Kasumi-1 (cell line): ENCODE results near the gene OR51B2.
"Not testable (repeated sequence)": the region's sequence is repeated elsewhere in the genome, so short reads cannot be mapped to it uniquely, and the experiment has no call there.

ENCODE experiments used
- DNase-seq, 2 experiments: peaks; one replicate each; lab custom pipeline; 2025; lab: John Stamatoyannopoulos, UW

The OR51B2 gene, protein sequence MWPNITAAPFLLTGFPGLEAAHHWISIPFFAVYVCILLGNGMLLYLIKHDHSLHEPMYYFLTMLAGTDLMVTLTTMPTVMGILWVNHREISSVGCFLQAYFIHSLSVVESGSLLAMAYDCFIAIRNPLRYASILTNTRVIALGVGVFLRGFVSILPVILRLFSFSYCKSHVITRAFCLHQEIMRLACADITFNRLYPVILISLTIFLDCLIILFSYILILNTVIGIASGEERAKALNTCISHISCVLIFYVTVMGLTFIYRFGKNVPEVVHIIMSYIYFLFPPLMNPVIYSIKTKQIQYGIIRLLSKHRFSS

DNA sequence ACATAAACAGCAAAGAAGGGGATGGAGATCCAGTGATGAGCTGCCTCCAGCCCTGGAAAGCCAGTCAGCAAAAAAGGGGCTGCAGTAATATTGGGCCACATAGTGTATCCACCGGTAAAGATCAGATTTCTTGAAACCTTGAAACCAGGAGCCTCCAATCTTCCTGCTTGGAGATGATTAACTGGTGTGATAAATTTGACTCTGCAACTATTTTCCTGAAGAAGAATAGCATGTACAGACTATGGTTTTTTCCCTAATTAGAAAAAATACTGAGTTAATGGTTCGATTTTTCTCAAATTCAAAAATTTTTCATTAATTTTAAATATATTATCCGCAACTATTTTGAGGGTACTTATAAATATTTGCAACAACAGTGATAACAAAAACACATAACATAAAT lies at the start of gene OR51B2:
OR51B2 (minus strand) TSS at position 101 of the 400 bp plus-strand sequence; CDS start at position 101, 0 bp downstream.
- no peak for DNase-seq

DNA sequence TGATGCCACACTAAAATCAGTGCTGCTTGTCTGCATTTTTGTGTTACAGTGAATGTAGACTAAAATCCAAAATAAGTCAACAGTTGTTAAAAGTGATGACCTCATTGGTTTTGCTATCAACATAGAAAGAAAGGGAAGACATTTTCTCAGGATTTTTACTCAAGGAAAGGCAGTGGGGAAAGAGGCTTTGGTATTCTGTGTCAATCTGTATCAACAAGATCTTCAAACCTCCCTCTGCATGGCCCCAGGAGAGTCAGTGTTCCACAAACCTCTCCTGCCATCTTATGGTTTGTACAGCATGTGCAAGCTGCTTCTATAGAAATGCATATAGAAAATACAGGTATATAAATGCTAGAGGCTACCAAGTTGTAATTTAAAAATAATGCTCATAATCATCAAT lies 45.7 kb upstream of the OR51B2 start:
- DNase-seq = no peak

DNA sequence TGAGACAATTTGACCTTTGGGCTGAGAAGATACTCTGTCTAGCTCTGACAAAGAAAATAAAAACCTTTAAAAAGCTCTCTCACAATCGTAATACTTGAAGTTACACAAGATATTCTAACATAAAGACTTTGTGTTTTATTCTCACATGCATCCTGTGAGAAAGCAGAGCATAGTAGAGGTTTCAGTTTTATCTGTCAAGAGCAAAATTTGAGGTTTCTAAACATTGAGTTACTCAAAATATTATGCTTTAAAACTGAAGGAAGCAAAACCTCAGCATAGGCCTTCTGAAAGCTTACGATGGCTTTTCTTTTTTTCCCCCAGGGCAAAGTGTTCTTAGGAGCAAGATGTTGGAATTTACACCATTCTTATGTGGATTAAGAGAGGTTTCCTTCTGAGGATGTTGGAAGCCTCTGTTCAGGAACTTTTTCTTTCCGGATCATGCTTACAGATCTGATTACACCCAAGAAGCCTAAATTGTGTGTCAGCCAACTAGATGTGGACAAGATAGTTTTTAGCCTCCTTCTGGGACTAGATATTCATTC lies 44.5 kb upstream of the OR51B2 start:
- no peak for DNase-seq

DNA sequence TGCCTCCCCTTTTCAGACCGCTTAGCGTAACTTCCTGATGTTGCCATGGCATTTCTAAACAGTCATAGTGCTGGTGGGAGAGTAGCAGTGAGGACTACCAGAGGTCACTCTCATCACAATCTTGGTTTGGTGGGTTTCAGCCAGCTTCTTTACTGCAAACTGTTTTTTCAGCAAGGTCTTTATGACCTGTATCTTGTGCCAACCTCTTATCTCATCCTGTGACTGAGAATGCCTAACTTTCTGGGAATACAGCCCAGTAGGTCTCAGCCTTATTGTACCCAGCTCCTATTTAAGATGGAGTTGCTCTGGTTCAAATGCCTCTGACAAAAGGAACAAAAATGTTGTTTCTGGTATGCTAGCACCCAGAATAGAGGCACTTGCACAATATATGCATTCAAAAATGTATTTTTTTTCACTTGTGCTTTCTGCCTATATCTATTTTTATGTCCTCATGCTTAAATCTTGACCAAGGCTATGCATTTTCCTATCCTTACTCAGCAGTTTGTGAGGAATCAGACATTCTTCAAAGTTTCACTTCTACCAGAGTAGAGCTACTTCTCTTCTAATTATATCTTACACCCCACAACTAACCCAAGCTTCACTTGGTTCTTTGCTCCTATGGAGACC lies 43.5 kb upstream of the OR51B2 start:
- no peak for DNase-seq

DNA sequence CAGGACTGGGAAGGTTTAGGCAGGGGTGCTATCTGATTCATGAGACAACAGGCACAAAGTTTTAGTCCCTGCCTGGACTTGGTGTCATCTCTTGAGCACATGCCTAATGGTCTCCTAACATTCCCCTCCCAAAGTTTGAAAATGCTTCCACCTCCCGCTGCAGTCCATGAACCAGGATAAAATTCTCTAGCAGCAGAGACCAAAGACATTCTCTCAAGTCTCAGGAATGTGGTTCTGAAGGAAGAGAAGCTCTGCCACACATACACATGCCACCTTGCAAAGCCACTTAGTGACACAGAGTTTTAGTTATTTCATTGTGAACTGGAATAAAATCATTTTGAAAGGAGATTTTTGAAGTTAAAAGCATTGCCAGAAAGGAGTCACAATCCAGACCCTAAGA lies 42.8 kb upstream of the OR51B2 start:
- no peak for DNase-seq

DNA sequence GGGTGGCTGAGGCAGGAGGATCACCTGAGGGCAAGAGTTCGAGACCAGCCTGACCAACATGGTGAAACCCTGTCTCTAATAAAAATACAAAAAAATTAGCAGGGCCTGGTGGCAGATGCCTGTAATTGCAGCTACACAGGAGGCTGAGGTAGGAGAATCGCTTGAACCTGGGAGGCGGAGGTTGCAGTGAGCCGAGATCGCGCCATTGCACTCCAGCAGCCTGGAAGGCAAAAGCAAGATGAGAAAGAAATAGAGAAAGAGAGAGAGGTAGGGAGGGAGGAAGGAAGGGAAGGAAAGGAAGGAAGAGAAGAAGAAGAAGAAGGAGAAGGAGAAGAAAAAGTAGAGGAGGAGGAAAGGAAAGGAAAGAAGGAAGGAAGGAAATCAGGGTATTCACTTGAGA lies 42.3 kb upstream of the OR51B2 start:
- not testable (repeated sequence) for DNase-seq

DNA sequence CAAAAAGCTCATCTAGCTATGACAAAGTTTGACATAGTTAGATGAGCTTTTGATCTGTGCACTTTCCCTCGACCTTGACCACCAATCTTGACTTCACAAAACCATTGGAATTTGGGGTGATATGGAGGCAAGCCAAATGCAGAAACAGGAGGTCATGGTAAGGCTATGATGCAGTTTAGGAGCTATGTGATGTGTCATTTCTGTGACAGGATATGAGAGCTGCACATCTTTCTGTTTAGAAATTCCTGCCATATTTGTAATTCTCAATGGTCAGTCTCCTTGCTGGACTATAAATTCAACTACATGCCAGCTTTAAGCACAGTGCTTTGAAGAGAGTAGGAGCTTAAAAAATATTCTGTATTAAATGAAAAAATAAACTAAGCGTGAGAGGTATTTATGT lies 40.1 kb upstream of the OR51B2 start:
- no peak for DNase-seq

DNA sequence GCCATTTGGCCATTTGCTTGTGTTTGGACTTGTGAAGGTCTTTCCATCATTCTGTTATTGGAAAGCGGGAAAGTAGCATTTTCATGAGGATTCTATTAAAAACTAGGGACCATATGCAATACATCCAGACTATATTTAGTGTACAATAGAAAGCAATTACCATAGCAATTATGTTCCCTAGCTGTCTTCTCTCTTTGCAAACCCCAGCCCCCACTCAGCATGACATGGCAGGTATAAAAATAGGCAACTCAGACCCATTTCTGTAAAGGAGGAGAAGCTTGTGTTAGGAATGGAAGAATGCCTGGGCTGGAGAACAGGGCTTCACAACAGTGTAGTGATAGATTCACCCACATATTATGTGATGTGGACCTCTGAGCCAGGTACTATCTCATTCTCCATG lies 39.6 kb upstream of the OR51B2 start:
- DNase-seq = no peak

DNA sequence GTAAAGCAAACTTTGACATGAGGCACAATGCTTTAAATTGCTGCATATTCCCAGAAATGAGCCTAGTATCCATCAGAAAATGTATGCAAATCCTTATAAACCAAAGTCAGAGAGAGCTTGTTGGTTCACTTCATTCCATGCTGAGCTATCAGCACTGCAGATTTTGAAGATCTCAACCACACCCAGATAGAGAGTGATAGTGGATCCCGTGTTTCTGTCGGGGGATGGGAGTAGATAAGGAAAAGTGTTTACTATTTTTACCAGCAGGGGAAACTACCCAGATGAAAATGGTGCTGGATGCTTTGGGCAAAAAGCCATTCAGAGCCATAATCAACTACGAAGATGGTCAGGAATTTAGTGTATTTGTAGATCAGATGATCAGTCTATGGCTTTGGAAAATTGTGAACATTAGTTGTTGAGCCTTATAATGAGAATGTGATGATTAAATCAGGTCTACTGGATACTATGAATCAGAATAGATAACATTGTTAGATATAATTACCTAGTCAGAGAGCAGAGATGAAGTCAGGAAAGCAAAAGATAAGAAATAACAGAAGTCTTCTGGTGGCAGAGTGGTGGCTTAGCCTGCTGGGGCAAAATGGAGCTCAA lies 38.0 kb upstream of the OR51B2 start:
- no peak for DNase-seq

DNA sequence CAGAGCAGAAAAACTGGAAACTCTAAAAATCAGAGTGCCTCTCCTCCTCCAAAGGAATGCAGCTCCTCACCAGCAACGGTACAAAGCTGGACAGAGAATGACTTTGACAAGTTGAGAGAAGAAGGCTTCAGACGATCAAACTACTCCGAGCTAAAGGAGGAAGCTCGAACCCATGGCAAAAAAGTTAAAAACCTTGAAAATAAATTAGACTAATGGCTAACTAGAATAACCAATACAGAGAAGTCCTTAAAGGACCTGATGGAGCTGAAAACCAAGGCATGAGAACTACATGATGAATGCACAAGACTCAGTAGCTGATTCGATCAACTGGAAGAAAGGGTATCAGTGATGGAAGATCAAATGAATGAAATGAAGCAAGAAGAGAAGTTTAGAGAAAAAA lies 31.9 kb upstream of the OR51B2 start:
- DNase-seq = not testable (repeated sequence)

DNA sequence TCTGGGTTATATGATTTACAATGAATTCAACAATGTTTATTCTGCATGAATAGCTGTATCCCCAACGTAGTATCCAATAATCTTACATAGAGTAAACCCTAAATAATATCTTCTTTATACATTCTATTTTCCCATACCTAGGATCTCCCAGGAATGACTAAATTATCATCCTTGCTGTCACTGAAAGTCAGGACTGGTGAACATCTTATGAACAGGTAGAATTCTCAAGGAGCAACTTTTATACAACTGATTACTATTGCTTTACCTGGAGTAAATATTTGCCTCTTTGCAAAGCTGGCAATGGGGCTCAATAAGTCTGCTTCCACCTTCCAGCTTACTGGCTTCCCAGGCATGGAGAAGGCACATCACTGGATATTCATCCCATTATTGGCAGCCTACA lies 27.1 kb upstream of the OR51B2 start, which contains the start of gene OR51B6:
OR51B6 (plus strand) TSS at position 301 of the 400 bp plus-strand sequence; CDS start at position 301, 0 bp downstream.
- no peak for DNase-seq

DNA sequence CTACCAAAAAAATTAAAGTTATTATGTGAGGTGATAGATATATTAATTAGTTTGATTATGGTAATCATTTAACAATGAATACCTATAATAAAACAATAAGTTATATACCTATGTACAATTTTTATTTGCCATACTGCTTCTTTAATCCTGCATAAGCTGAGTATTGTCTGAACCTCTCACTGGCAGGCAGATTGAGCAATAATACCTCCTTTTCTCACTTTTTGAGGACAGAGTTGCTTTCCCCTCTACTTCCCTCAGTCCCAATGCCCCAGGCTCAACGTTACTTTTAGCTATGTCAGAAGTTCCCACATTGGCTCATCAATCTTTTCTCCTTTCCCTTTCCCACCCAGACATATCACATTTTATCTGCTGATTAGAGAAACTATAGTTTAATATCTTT lies 25.5 kb upstream of the OR51B2 start:
- no peak for DNase-seq

DNA sequence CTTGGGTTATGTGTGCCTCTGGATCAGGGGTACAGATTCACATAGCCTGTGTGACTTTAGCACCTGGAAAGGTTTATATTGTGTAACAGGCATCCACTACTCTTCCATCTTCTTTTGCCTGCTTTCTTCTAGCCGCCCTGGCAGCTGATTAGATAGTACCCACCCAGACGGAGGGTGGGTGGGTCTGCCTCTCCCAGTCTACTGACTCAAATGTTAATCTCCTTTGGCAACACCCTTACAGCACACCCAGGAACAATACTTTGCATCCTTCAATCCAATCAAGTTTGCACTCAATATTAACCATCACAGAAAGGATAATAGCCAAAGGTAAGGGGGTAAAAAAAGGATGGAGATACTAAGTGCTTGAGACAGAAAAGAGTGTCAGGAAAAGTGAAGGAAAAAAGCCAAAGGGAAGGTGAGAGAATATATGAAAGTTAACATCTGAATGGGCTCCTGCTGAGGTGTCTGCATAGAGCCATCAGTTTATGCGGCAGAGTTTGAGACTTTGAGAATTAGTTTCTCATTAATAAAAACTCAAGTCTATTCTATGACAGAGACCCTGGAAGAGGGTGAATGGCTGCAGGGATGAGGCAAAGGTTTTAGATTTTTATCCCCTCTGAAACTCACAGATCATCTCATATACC lies 24.6 kb upstream of the OR51B2 start:
- DNase-seq = no peak

DNA sequence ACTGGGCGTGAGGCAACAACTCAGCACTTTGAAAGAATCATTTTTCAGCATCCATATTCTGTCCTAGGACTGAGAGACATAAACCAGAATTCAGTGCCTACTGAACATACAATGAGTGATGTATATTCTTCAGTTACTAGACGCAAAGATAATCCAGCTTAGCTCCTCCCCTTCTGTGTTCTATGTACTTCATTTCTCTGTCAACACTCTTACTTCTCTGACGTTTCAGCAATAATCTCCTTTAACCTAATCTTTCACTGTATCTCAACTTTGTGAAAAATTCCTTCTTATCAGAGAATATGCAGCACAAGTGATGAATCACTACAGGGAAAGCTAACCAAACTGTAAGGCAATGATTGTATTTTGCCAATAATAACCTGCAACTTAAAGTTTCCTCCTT lies 21.7 kb upstream of the OR51B2 start:
- no peak for DNase-seq

DNA sequence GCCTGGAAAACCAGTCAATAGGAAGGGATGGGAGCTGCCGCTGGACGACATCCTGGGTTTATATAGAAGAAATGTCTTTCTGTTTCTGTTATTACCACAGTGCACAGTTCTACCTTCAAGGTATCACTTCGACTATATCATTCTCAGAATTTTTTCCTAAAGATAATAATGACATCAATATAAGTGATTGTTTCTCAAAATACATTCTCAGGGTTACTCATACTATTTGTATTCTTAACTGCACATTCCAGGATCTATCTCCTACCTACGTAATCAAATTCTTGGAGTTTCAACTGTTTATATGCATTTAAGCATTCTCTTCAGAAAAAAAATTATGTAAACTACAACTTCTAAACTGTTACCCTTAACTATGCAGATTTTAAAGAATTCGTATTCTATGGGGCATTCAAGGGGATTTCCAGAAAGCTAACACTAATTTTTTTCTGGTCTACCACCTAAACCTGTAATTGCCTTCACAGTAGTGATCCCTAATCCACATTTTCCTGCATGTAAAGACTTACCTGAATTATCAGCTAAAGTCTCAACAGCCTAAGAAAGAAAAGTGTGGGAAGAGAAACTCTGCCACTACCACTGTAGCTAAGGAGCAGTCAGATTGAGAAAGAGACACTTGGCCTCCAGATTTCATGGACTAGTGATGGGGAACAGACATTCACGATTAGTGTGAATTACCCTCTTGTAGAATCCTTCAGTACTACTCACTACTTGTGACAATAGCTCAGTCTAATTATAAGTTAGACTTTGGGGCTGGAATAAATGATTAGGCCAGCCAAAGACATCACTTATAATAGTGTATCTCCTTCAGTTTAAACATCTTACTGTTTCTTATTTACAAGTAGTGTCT lies 19.6 kb upstream of the OR51B2 start, which contains the start of gene OR51B5:
OR51B5 (minus strand) TSS at position 51 of the 862 bp plus-strand sequence; CDS start at position 51, 0 bp downstream.
- no peak for DNase-seq

DNA sequence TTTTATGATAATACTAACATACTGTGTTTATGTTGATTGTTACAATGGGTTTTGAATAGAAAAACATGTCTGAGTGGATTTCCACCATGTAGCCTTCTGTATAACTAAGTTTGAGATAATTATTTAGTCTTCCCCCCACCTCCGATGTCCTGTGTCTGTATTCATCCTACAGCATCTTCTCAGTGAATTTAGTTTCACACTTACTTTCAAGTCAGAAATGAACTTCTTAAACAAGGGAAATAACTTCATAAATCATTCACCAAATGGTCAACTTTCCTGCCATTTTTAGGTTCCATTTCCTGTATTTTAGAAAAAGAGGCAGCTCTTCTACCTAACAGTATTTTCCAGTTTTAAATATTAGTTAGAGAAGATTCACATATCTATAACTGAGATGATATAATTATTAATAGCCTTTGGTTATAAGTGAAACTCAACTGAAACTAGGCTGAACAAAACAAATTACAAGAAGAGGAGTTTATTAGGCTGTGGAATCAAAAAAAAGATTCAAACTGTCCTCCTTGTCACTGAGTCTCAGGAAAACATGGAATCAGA lies 15.8 kb upstream of the OR51B2 start:
- DNase-seq = no peak

DNA sequence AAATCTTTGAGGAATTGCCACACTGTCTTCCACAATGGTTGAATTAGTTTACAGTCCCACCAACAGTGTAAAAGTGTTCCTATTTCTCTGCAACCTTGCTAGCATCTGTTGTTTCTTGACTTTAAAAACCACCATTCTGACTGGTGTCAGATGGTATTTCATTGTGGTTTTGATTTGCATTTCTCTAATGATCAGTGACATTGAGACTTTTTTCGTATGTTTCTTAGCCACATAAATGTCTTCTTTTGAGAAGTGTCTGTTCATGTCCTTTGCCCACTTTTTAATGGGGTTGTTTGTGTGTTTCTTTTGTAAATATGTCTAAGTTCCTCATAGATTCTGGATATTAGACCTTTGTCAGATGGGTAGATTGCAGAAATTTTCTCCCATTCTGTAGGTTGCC lies 13.2 kb upstream of the OR51B2 start:
- DNase-seq = not testable (repeated sequence)

DNA sequence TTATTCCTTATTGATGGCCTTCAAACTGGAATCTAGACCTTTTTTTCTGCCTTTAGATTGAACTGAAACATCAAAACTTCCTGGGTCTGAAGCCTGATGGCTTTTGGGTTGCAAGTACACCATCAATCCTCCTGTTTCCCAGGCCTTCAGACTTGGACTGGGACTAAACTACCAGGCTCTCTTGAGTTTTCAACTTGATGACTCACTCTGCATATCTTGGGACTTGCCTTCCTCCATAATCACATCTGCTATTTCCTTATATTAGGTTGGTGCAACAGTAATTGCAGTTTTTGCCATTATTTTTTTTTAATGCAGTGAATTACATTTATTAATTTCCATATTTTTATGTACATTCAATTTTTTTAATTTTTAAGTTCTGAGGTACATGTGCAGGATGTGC lies 12.2 kb upstream of the OR51B2 start:
- no peak for DNase-seq

DNA sequence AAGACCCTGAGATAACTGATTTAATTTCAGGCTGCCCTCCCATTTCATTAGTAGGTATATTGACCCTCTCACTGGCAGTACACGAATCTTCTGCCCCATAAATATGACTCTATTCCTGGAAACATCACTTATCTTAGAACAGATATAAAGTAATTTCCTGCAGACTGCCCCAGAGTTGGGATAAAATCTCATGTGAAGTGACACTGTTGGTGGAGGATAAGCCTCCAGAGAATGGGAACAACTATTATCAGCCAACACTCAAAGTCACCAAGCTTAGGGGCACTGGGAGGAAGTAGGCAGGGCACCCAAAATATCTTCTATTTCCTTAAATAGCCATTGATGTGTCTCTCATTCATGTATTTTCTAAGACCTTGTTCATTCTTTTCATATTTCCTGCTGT lies 11.1 kb upstream of the OR51B2 start:
- DNase-seq = no peak

DNA sequence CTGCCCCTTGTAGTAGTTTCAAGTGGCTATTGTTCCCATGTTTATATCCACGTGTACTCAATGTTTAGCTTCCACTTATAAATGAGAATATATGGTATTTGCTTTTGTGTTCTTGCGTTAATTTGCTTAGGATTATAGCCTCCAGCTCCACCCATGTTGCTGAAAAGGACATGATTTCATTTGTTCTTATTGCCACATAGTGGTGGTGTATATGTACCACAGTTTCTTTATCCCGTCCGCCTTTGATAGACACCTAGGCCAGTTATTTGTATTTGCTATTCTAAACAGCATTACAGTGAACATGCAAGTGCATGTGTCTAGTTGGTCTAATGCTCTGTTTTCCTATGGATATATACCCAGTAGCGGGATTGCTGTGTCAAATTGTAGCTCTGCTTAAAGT lies 6.8 kb downstream of the OR51B2 start:
- DNase-seq = no peak
